NCI-H446 treated with DMSO at 0.1 percent for 48 hours (cell line): ENCODE measurements around the gene CFAP100.
A peak's percentile ranks its signal among the peaks of the same experiment; 100 is the strongest.

ENCODE experiments used
- DNase-seq: peaks from one replicate; lab custom pipeline; 2025; lab: John Stamatoyannopoulos, UW

Gene CFAP100

GRCh38 chr3:126423191-126424038 lies 28.7 kb downstream of the CFAP100 start:
- peak; percentile 55 for DNase-seq

GRCh38 chr3:126424039-126424717 lies 29.5 kb downstream of the CFAP100 start:
- no peak for DNase-seq

GRCh38 chr3:126424751-126425150 lies 30.0 kb downstream of the CFAP100 start:
- no peak for DNase-seq

DNA sequence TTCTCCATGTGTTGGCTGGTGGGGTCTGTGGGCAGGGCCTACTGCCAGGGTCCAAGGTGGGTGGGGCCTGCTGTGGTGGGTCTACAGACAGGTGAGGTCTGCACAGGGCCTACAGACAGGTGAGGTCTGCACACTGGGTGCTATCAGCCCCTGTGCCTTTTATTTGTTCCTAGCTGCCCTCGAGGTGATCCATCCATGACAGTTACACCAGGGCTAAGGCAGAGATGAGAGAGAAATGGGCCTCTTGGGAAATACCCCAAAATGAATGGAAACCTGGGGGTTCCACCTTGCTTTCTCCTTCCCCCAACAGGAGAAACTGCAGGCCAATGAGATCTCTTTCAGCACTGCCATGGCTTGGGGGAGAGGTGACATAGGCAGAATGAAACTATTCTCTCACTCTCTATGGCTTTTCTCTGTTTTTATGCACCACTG lies 36.4 kb downstream of the CFAP100 start:
- no peak for DNase-seq

DNA sequence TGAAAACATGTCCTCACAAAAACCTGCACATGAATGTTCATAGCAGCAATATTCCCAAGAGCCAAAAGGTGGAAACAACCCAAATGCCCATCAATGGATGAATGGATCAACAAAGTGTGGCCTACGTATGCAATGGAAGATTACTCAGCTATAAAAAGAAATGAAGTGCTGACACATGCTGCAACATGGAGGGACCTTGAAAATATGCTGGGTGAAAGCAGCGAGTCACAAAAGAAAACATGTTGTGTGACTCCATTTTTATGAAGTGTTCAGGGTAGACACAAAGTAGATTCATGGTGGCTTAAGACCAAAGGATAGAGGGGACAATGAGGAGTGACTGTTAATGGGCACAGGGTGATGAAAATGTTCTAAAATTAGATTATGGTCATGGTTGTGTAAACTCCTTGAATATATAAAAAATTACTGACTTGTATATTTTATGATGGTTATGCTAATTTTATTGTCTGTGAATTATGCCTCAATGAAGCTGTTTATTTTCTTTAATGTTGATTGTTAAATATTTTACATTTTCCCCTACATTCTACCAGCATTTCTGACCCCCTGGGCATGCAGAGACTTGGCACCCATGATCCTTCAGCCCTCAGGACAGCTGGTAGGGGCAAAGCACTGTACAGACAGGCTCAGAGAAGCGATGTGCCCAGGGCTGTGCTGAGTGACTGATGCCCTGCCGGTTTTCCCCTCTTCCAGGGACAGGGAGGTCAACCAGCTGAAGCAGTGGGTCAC lies 37.8 kb downstream of the CFAP100 start:
- no peak for DNase-seq

DNA sequence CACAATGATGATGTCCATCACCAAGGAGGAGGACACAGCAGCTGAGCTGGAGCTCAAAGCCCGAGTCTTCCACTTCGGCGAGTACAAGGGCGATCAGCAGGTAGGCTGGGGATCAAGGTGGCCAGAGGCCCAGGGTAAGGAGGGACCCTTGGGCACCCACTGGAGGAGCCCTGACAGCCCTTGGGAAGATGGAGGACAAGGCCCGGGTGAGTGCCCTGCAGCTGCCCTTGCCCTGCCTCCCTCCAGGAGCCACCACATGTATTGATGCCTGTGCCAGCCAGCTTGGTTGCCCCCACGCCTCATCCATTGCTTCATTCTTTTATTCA lies 38.4 kb downstream of the CFAP100 start:
- DNase-seq = no peak

DNA sequence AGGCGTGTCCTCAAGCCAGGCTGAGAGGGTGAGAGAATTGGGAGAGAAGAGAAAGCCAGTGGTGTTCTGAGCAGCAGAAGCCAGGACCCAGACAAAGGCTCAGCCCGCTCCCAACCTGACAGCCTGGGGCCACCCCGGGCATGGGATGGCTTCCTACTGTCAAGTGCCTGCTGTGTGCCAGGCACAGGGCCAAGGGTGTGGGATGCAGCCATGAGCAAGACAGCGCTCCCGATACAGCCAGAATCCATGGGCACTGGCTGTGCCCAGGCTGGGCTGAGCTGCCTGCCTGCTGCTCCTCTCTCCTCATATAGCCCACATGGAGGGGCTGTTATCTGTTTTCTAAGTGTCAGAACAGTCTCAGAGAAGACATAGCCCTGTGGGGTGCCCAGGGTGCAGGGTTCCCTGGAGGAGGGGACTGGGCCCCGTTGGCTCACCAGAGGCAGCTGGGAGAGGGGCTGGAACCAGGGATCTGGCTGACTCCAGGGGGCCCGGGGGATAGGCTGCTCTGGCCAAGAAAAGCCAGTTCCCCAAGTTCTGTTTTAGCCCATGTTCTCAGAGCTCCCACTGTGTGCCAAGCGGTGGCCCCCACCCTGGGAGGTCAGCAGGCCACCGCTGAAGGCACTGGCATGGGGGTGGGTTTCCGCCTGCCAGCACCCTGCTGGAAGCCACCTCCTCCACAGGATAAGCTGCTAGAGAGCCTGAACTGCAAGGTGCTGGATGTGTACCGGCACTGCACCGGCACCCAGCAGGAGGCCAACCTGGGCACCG lies 39.0 kb downstream of the CFAP100 start:
- DNase-seq = peak; percentile 58

GRCh38 chr3:126434264-126434590 lies 39.5 kb downstream of the CFAP100 start:
- no peak for DNase-seq

- no peak for DNase-seq
Measured at GRCh38 chr3:126434931-126435411, 40.3 kb downstream of the CFAP100 start.

GRCh38 chr3:126435456-126436315 lies 41.0 kb downstream of the CFAP100 start:
- no peak for DNase-seq

DNA sequence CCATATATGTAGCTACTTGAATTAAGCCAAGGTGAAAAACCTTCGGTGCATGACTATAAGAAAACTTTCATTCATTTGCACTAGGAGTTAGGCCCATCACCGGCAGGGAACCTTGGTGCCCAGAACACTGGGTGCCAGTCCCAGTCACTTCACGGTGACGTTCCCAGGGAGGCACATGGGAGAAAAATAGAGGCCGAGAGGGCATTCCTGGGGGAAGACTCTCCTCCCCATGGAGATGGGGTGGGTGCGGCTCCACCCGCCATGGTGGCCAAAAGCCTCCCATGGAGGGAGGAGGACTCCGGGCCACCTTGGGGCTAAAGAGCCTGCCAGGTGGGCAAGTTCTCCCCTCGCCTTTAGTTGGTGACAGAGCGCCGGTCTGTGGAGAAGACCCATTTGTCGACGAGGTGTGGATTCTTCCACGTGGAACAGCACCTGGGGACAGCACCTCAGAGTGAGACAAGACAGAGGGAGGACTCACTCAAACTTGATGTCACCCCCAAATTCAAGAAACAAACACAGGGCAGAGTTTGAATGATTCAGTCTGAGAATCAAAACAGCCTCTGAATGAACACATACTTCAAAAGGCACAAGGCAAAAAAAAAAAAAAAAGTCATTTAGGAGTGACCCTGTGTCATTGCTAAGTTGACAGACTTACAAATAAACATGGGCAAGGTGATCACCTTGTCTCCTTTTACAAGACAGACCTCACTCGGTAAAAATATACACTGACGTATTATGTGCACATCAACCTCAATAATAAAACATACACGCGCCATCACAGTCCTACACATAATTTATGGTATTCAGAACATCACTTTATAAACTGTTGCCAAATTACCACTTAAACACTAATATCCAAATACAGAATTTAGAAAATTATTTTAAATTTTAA lies 42.4 kb downstream of the CFAP100 start:
- DNase-seq = no peak

DNA sequence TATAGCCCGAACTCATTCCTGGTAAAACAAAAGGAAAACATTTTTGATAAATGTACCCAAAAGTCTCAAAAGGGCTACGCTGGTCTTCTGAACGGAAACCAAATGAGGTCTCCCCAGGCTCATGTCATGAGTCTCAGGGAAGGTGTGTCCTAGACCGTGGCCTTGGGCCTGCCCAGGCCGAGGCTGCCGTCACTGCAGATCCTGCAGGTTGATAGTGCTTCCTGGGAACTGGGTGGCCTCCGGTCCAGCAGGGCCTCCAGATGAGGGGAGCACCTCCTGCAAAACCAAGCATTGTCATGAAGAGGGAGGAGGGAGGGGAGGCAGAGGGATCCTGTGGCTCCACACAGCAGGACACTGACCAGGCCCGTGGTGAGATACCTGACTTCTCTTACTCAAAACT lies 43.5 kb downstream of the CFAP100 start:
- no peak for DNase-seq

GRCh38 chr3:126438746-126439145 lies 44.0 kb downstream of the CFAP100 start:
- no peak for DNase-seq

DNA sequence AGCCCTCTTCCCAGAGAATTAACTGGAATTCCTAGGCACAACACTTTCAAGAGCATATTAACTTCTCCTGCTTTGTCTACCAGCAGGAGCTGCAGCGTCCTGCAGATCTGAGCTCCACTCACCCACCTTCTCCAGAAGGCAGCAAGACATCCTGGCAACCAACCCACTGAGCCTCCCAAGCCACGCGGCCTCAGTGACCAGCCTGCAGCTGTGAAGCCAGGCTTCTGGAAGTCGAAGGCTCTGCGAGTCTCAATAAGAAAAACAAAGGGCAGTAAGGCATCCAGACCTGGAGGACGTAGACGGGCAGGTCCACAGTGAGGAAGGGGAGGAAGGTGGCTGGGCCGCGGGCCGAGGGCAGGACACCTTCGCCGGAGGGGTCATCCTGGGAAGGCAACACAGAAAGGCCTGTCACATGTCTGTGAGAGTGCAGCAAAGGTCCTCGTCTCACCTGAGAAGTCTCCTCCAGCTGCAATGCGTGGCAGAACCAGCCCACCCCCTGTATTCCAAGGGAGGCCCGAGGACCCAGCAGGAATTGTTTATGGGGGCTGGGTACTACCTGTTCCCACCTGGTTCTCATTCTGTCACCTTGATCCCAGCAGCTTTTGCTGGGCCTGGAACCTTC lies 44.7 kb downstream of the CFAP100 start:
- DNase-seq = no peak

GRCh38 chr3:126439968-126440708 lies 45.4 kb downstream of the CFAP100 start:
- DNase-seq = no peak

DNA sequence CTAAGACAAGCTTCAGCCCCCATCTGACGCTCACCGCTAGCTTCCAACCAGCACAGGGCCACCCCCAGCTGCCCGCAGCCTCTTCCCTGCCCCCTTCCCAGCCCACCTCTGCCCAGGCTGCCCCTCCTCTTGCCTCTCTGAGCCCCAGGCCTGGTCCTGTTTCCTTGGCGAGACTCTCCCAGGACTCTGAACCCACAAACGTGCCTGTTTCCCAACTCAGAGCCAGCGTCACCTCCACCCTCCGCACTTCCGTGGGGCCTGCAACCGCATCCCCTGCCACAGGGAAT lies 45.9 kb downstream of the CFAP100 start:
- DNase-seq = no peak

- DNase-seq = no peak
Measured at GRCh38 chr3:126441256-126441880, 46.7 kb downstream of the CFAP100 start.

- no peak for DNase-seq
Measured at GRCh38 chr3:126442094-126442855, 47.6 kb downstream of the CFAP100 start.
